DMS79 treated with DMSO at 0.1 percent for 48 hours (cell line): Measurements from ENCODE around the gene WEE2.
"Not testable (repeated sequence)": the region's sequence is repeated elsewhere in the genome, so short reads cannot be mapped to it uniquely, and the experiment has no call there.

Experiments used
- DNase-seq: peaks from one replicate; lab custom pipeline; 2025; lab: John Stamatoyannopoulos, UW

The WEE2 gene

GRCh38 chr7:141708351-141708750 is at the start of gene WEE2:
Gene WEE2 (plus strand): TSS chr7:141708353. CDS start chr7:141708759, 406 bp downstream.
- DNase-seq = no peak

- DNase-seq = no peak
Observed at GRCh38 chr7:141659501-141659900, 48.7 kb upstream of the WEE2 start.

GRCh38 chr7:141660259-141660658 is 47.9 kb upstream of the WEE2 start:
- no peak for DNase-seq

GRCh38 chr7:141663081-141663849 is 44.9 kb upstream of the WEE2 start:
- DNase-seq = no peak

- DNase-seq = no peak
Observed at GRCh38 chr7:141664450-141664849, 43.7 kb upstream of the WEE2 start.

GRCh38 chr7:141665208-141666035 is 42.7 kb upstream of the WEE2 start:
- no peak for DNase-seq

GRCh38 chr7:141666071-141666470 is 42.1 kb upstream of the WEE2 start:
- no peak for DNase-seq

- DNase-seq = no peak
Observed at GRCh38 chr7:141668853-141669252, 39.3 kb upstream of the WEE2 start.

GRCh38 chr7:141671705-141672496 is 36.3 kb upstream of the WEE2 start:
- DNase-seq = no peak

GRCh38 chr7:141673346-141673745 is 34.8 kb upstream of the WEE2 start:
- no peak for DNase-seq

GRCh38 chr7:141674171-141674671 is 33.9 kb upstream of the WEE2 start:
- no peak for DNase-seq

- DNase-seq = no peak
Observed at GRCh38 chr7:141674702-141675101, 33.5 kb upstream of the WEE2 start.

GRCh38 chr7:141675436-141676215 is 32.5 kb upstream of the WEE2 start:
- no peak for DNase-seq

- no peak for DNase-seq
Observed at GRCh38 chr7:141676618-141677017, 31.5 kb upstream of the WEE2 start.

- DNase-seq = no peak
Observed at GRCh38 chr7:141679014-141679413, 29.1 kb upstream of the WEE2 start.

GRCh38 chr7:141685285-141686023 is 22.7 kb upstream of the WEE2 start:
- DNase-seq = no peak

GRCh38 chr7:141686074-141686473 is 22.1 kb upstream of the WEE2 start:
- DNase-seq = no peak

- no peak for DNase-seq
Observed at GRCh38 chr7:141686670-141687069, 21.5 kb upstream of the WEE2 start.

GRCh38 chr7:141688043-141688442 is 20.1 kb upstream of the WEE2 start:
- DNase-seq = no peak

GRCh38 chr7:141689072-141689825 is 18.9 kb upstream of the WEE2 start:
- DNase-seq = not testable (repeated sequence)
